Astrocyte (in vitro differentiated cells and primary cell): ENCODE data around the gene EMP1. TPM values are rescaled to one million over a fixed set of nuclear protein-coding genes. Genes with fewer than 3 reads are reported as not detected.

Experiments
- DNase-seq: peaks from one replicate; pipeline ENCODE4 v3.0.0-alpha.2; 2010; ENCODE audit warnings: low read depth
- FAIRE-seq: peaks from 2 replicates; lab custom pipeline; 2011; peaks lifted over from hg19 to GRCh38; lab: Jason Lieb, UNC
- H2AFZ ChIP-seq: 2 replicates; pipeline ENCODE4 v1.6.0; 2012; ENCODE audit warnings: low read depth, low read length, inconsistent platforms
- H3K27ac ChIP-seq: 2 replicates; pipeline ENCODE4 v1.5.1; 2011; ENCODE audit warnings: low read depth, low read length, inconsistent platforms
- H3K27me3 ChIP-seq: 2 replicates; pipeline ENCODE4 v1.6.0; 2011; ENCODE audit warnings: low read length, inconsistent platforms; ENCODE audit not compliant: insufficient read depth
- H3K36me3 ChIP-seq: 2 replicates; pipeline ENCODE4 v1.5.1; 2011; ENCODE audit warnings: low read length, inconsistent platforms; ENCODE audit not compliant: insufficient read depth
- H3K4me1 ChIP-seq: 2 replicates; pipeline ENCODE4 v1.5.1; 2011; ENCODE audit warnings: low read length, inconsistent platforms; ENCODE audit not compliant: insufficient read depth
- H3K4me2 ChIP-seq: 2 replicates; pipeline ENCODE4 v1.6.0; 2012; ENCODE audit warnings: low read length, inconsistent platforms
- H3K4me3 ChIP-seq: 2 replicates; pipeline ENCODE4 v1.5.1; 2011; ENCODE audit warnings: low read depth, mild to moderate bottlenecking, low read length, inconsistent platforms; ENCODE audit not compliant: insufficient read depth
- H3K79me2 ChIP-seq: 2 replicates; pipeline ENCODE4 v1.6.0; 2012; ENCODE audit warnings: mild to moderate bottlenecking, low read length, inconsistent platforms; ENCODE audit not compliant: insufficient read depth
- H3K9ac ChIP-seq: 2 replicates; pipeline ENCODE4 v1.6.0; 2012; ENCODE audit warnings: mild to moderate bottlenecking, low read length, inconsistent platforms
- H3K9me3 ChIP-seq: 2 replicates; pipeline ENCODE4 v1.5.1; 2012; ENCODE audit warnings: low read depth, mild to moderate bottlenecking, low read length, inconsistent platforms; ENCODE audit not compliant: insufficient read depth
- H4K20me1 ChIP-seq: 2 replicates; pipeline ENCODE4 v1.6.0; 2012; ENCODE audit warnings: low read length, inconsistent platforms; ENCODE audit not compliant: insufficient read depth
- H3K27ac Mint-ChIP-seq: one replicate; pipeline ENCODE4 v1.8.0; 2021; ENCODE audit warnings: mild to moderate bottlenecking, mixed read lengths; ENCODE audit not compliant: unreplicated experiment
- H3K27me3 Mint-ChIP-seq: one replicate; pipeline ENCODE4 v1.8.0; 2021; ENCODE audit warnings: low read depth, mixed read lengths; ENCODE audit not compliant: unreplicated experiment
- H3K36me3 Mint-ChIP-seq: one replicate; pipeline ENCODE4 v1.8.0; 2021; ENCODE audit warnings: low read depth, mixed read lengths; ENCODE audit not compliant: unreplicated experiment
- H3K4me1 Mint-ChIP-seq: one replicate; pipeline ENCODE4 v1.8.0; 2021; ENCODE audit warnings: low read depth, mixed read lengths; ENCODE audit not compliant: unreplicated experiment
- H3K4me3 Mint-ChIP-seq: one replicate; pipeline ENCODE4 v1.8.0; 2021; ENCODE audit warnings: mild to moderate bottlenecking, moderate library complexity, mixed read lengths; ENCODE audit not compliant: unreplicated experiment
- H3K9me3 Mint-ChIP-seq: one replicate; pipeline ENCODE4 v1.8.0; 2021; ENCODE audit warnings: mild to moderate bottlenecking, mixed read lengths; ENCODE audit not compliant: unreplicated experiment
- CTCF ChIP-seq: IDR thresholded peaks from 2 replicates; pipeline ENCODE4 v1.5.1; 2011; ENCODE audit warnings: low read depth, mild to moderate bottlenecking, inconsistent platforms, low read length, moderate library complexity; ENCODE audit not compliant: insufficient read depth
- EZH2 ChIP-seq: IDR thresholded peaks from 2 replicates; pipeline ENCODE4 v1.6.1; 2012; ENCODE audit warnings: mild to moderate bottlenecking, low read length, inconsistent platforms; ENCODE audit not compliant: insufficient read depth
- total RNA-seq: library from RNA; stranded (reverse); gene quantifications from 2 replicates; pipeline ENCODE4 v1.2.1, GENCODE V29; 2021

Gene EMP1
- total RNA-seq, 1 donor from 2014 or later, result 71.7 TPM

DNA sequence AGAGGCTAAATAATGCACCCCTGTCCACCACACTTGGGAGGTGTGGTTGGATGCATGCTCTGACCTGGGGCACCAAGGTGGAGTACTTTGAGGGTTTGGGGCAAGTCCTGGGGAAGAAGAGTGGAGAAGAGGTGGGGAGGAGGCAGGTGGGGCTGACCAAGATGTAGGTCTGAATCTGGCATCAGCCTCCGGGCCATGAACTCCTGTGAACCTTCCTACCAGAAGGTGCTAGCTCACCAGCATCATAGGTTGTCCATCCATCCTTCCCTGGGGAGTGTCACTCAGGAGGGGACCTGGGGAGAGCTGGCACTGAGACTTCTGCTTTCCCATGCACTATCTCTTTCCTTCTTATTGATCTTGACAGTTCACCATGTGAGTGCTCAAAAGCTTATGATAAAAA, 13.6 kb upstream of the EMP1 start:
- no peak for DNase-seq
- no peaks in the 10 kb centered on the region for H3K9me3 Mint-ChIP-seq
- no peaks in the 10 kb centered on the region for H3K27me3 Mint-ChIP-seq
- no peak overlapping the region for H3K27ac Mint-ChIP-seq
- peaks cover 33% of the 10 kb centered on the region for H3K4me1 Mint-ChIP-seq
- Histone ChIP-seq H3K4me2 (no peak overlapping the region), H3K27me3 (no peaks in the 10 kb centered on the region), H3K79me2 (no peaks in the 10 kb centered on the region), H3K4me3 (no peak overlapping the region), H3K27ac (no peak overlapping the region), H3K36me3 (no peaks in the 10 kb centered on the region), H4K20me1 (no peaks in the 10 kb centered on the region), H2AFZ (no peak overlapping the region), H3K4me1 (peaks cover 29% of the 10 kb centered on the region), H3K9ac (no peak overlapping the region), H3K9me3 (no peaks in the 10 kb centered on the region)
- H3K4me3 Mint-ChIP-seq, result no peak overlapping the region
- FAIRE-seq, result no peak
- no peak for TF ChIP-seq EZH2
- no peak for TF ChIP-seq CTCF
- no peaks in the 10 kb centered on the region for H3K36me3 Mint-ChIP-seq

- FAIRE-seq, result no peak
- H3K4me1 Mint-ChIP-seq, result peaks cover 36% of the 10 kb centered on the region
Observed at GRCh38 chr12:13183620-13184019, 12.9 kb upstream of the EMP1 start.

More at GRCh38 chr12:13183620-13184019, 12.9 kb upstream of the EMP1 start:
- Histone ChIP-seq H3K4me1 (peaks cover 26% of the 10 kb centered on the region), H4K20me1 (no peaks in the 10 kb centered on the region), H3K79me2 (no peaks in the 10 kb centered on the region), H3K27me3 (no peaks in the 10 kb centered on the region), H3K4me3 (no peak overlapping the region), H3K4me2 (no peak overlapping the region), H2AFZ (no peak overlapping the region), H3K36me3 (no peaks in the 10 kb centered on the region), H3K9me3 (no peaks in the 10 kb centered on the region), H3K9ac (no peak overlapping the region), H3K27ac (no peak overlapping the region)
- H3K27me3 Mint-ChIP-seq, result no peaks in the 10 kb centered on the region
- DNase-seq, result no peak
- H3K4me3 Mint-ChIP-seq, result no peak overlapping the region
- H3K36me3 Mint-ChIP-seq, result no peaks in the 10 kb centered on the region
- TF ChIP-seq CTCF (no peak), EZH2 (no peak)
- H3K27ac Mint-ChIP-seq, result no peak overlapping the region
- no peaks in the 10 kb centered on the region for H3K9me3 Mint-ChIP-seq
